GM06990 (cell line): ENCODE measurements around the gene PHLPP1.

ENCODE experiments used
- DNase-seq: peaks from one replicate; pipeline ENCODE4 v3.0.0-alpha.2; 2011; ENCODE audit not compliant: insufficient read length; ENCODE audit errors: extremely low read depth
- H3K27me3 ChIP-seq: replicated peaks from 2 replicates; pipeline ENCODE4 v1.6.0; 2011; ENCODE audit warnings: low read length; ENCODE audit not compliant: control insufficient read depth, insufficient read depth
- H3K36me3 ChIP-seq: 2 replicates; pipeline ENCODE4 v1.5.1; 2011; ENCODE audit warnings: low read length; ENCODE audit not compliant: control insufficient read depth, insufficient read depth
- H3K4me3 ChIP-seq: replicated peaks from 2 replicates; pipeline ENCODE4 v1.5.1; 2011; ENCODE audit warnings: low read depth, mild to moderate bottlenecking, control low read depth, low read length
- TF ChIP-seq, protein P1 (sequence below): IDR thresholded peaks from 2 replicates; pipeline ENCODE4 v1.5.1; 2011; ENCODE audit warnings: low read length, control low read depth, mild to moderate bottlenecking, inconsistent platforms; ENCODE audit not compliant: insufficient read depth, poor library complexity, severe bottlenecking

The PHLPP1 gene

DNA sequence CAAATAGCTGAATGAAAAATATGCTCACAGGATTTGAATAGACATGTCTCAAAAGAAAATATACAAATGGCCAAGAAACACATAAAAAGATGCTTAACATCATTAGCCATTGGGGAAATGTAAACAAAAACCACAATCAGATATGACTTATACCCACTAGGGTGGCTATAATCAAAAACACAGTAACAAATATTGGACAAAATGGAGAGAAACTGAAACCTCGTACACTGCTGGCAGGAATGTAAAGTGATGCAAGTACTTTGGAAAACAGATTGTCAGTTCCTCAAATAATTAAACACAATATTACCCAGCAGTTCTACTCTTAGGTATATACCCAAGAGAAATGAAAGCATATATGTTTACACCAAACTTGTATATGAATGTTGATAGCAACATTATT is 213.0 kb downstream of the PHLPP1 start:
- Histone ChIP-seq H3K27me3 (no peaks in the 10 kb centered on the region), H3K4me3 (no peak overlapping the region), H3K36me3 (no peaks in the 10 kb centered on the region)
- DNase-seq = no peak
- TF ChIP-seq, protein P1, sequence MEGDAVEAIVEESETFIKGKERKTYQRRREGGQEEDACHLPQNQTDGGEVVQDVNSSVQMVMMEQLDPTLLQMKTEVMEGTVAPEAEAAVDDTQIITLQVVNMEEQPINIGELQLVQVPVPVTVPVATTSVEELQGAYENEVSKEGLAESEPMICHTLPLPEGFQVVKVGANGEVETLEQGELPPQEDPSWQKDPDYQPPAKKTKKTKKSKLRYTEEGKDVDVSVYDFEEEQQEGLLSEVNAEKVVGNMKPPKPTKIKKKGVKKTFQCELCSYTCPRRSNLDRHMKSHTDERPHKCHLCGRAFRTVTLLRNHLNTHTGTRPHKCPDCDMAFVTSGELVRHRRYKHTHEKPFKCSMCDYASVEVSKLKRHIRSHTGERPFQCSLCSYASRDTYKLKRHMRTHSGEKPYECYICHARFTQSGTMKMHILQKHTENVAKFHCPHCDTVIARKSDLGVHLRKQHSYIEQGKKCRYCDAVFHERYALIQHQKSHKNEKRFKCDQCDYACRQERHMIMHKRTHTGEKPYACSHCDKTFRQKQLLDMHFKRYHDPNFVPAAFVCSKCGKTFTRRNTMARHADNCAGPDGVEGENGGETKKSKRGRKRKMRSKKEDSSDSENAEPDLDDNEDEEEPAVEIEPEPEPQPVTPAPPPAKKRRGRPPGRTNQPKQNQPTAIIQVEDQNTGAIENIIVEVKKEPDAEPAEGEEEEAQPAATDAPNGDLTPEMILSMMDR = no peak

DNA sequence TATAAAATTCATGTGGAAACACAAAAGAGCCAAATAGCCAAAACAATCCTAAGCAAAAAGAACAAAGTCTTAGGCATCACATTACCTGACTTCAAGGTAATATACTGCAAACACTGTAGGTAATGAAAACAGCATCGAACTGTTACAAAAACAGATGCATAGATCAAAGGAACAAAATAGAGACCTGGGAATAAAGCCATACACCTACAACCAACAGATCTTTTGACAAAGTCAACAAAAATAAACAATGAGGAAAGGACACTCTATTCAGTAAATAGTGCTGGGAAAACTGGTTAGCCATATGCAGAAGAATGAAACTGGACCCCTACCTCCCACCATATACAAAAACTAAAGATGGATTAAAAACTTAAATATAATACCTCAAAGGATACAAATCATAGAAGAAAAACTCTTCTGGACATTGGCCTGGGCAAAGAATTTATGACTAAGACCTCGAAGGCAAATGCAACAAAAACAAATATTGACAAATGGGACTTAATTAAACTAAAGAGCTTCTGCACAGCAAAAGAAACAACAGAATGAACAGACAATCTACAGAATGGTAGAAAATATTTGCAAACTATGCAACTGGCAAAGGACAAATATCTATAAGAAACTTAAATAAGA is 218.0 kb downstream of the PHLPP1 start:
- TF ChIP-seq, protein P1 = no peak
- no peak overlapping the region for H3K4me3 ChIP-seq
- no peak for DNase-seq
- no peaks in the 10 kb centered on the region for H3K27me3 ChIP-seq
- H3K36me3 ChIP-seq = no peaks in the 10 kb centered on the region

DNA sequence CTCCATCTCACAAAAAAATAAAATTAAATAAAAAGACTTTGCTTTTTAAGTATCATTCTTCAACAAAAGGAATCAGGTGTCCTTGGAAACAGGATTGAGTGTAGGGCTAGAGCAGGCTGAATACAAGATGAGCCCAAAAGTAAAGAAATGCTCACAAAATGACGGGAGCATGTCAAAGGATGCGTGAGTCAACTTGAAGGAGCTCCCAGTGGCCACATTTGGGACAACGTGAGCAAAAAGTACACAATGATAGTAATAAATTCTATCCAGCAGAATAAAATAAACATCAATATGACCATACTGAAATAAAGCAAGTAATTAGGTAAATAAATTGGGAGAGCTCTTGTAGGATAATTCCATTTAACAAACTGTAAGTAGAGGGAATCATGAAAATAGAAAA is 220.7 kb downstream of the PHLPP1 start:
- Histone ChIP-seq H3K36me3 (no peaks in the 10 kb centered on the region), H3K27me3 (no peaks in the 10 kb centered on the region), H3K4me3 (no peak overlapping the region)
- TF ChIP-seq, protein P1 = no peak
- DNase-seq = no peak

DNA sequence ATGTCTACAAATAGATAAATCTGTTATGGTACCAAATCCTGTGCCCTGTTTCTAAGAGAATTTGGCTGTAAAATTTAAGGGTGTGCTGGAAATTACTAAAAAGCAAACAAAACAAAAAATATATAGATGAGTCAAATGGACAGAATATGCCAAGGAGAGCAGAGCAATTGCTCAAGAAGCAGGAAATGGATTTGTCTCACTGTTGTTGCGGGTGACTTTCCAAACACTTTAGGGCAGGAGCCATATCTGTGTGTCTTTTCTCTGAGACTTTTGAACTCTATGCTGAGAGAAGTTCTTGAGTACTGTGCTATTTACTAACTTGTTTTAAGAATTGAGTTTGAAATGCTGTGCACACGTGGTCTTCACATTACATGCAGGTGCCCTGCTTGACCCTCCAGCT is 221.7 kb downstream of the PHLPP1 start:
- no peak for DNase-seq
- Histone ChIP-seq H3K27me3 (no peaks in the 10 kb centered on the region), H3K36me3 (no peaks in the 10 kb centered on the region), H3K4me3 (no peak overlapping the region)
- TF ChIP-seq, protein P1 = no peak

DNA sequence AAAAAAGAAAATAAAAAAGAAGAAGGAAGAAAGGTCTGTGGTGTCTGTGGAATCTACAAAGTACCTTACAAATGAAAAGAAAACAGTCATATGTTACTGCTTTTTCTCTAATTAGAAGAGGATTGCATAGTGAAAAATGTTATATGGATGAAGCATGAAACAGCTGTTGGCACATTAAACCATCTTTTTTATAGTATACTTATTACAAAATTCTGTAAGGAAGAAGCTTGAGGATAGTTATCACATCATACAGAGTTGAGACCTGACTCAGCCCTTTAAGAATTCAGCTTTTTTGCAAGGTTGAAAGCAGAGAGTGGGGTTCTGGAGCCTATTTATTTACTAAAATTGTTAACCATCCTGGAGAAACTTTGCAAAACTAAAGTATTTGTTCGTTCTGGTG is 222.7 kb downstream of the PHLPP1 start:
- no peaks in the 10 kb centered on the region for H3K36me3 ChIP-seq
- TF ChIP-seq, protein P1 = no peak
- H3K27me3 ChIP-seq = no peaks in the 10 kb centered on the region
- DNase-seq = no peak
- H3K4me3 ChIP-seq = no peak overlapping the region

DNA sequence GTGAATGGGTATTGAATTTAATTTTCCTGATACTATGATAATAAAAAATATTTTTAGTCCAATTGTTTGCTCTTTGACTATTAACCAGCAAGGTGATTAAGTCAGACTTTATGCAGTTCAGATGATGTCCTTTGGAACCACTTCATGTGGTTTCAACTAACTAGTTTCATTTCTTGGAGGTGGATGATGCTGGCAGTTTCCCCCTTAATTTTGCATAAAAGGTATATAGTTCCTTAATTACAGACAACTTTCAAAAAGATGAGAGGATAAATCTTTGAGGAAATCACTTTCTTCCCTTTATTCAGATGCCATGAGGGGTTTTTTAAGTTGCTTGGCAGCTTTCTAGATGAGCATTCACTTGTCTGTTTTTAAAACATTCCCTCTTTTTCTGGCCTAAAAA is 223.1 kb downstream of the PHLPP1 start:
- Histone ChIP-seq H3K27me3 (no peaks in the 10 kb centered on the region), H3K4me3 (no peak overlapping the region), H3K36me3 (no peaks in the 10 kb centered on the region)
- TF ChIP-seq, protein P1 = no peak
- DNase-seq = no peak
